BE2C (cell line): ENCODE data around the gene ZIK1.

Experiments
- DNase-seq: peaks from one replicate; pipeline ENCODE4 v3.0.0-alpha.2; 2020
- H3K27me3 ChIP-seq: fragments of 250-450 bp; sonication (Bioruptor Pico); 2 replicates; pipeline ENCODE4 v1.5.1; 2020; ENCODE audit warnings: mild to moderate bottlenecking
- H3K36me3 ChIP-seq: fragments of 250-450 bp; sonication (Bioruptor Pico); 2 replicates; pipeline ENCODE4 v1.5.1; 2020; ENCODE audit warnings: mild to moderate bottlenecking
- H3K4me1 ChIP-seq: fragments of 250-450 bp; sonication (Bioruptor Pico); 2 replicates; pipeline ENCODE4 v1.5.1; 2020
- H3K4me3 ChIP-seq: 2 replicates; pipeline ENCODE4 v1.5.1; 2011; ENCODE audit warnings: low read depth, low read length
- H3K9me3 ChIP-seq: fragments of 250-450 bp; sonication (Bioruptor Pico); 2 replicates; pipeline ENCODE4 v1.5.1; 2020
- TF ChIP-seq, protein P1 (sequence below): IDR thresholded peaks from 2 replicates; pipeline ENCODE4 v1.5.1; 2012; ENCODE audit warnings: mild to moderate bottlenecking, low read depth, low read length

ZIK1 gene

GRCh38 chr19:57599377-57599760 lies 15.4 kb downstream of the ZIK1 start:
- H3K4me3 ChIP-seq: peak overlapping the region; percentile 89

GRCh38 chr19:57599761-57600383 lies 15.9 kb downstream of the ZIK1 start, which contains the start of gene ZNF530:
TSS of gene ZNF530 (plus strand) at chr19:57599885. CDS start at chr19:57604346, 4,461 bp downstream.
- no peaks in the 10 kb centered on the region for H3K27me3 ChIP-seq
- H3K36me3 ChIP-seq: peaks cover 7% of the 10 kb centered on the region
- H3K9me3 ChIP-seq: no peaks in the 10 kb centered on the region; the same call in 1 of the 2 replicates
- H3K4me3 ChIP-seq: peak within 1 kb of the TSS; percentile 89
- TF ChIP-seq, protein P1, sequence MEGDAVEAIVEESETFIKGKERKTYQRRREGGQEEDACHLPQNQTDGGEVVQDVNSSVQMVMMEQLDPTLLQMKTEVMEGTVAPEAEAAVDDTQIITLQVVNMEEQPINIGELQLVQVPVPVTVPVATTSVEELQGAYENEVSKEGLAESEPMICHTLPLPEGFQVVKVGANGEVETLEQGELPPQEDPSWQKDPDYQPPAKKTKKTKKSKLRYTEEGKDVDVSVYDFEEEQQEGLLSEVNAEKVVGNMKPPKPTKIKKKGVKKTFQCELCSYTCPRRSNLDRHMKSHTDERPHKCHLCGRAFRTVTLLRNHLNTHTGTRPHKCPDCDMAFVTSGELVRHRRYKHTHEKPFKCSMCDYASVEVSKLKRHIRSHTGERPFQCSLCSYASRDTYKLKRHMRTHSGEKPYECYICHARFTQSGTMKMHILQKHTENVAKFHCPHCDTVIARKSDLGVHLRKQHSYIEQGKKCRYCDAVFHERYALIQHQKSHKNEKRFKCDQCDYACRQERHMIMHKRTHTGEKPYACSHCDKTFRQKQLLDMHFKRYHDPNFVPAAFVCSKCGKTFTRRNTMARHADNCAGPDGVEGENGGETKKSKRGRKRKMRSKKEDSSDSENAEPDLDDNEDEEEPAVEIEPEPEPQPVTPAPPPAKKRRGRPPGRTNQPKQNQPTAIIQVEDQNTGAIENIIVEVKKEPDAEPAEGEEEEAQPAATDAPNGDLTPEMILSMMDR: no peak
- H3K4me1 ChIP-seq: no peaks in the 10 kb centered on the region; the same call in 1 of the 2 replicates
- DNase-seq: peak; percentile 94

More at GRCh38 chr19:57599377-57599760, 15.4 kb downstream of the ZIK1 start:
- peaks cover 2% of the 10 kb centered on the region for H3K36me3 ChIP-seq
- no peaks in the 10 kb centered on the region; the same call in 1 of the 2 replicates for H3K9me3 ChIP-seq
- TF ChIP-seq, protein P1: no peak
- DNase-seq: no peak
- no peaks in the 10 kb centered on the region; the same call in 1 of the 2 replicates for H3K4me1 ChIP-seq
- no peaks in the 10 kb centered on the region for H3K27me3 ChIP-seq

DNA sequence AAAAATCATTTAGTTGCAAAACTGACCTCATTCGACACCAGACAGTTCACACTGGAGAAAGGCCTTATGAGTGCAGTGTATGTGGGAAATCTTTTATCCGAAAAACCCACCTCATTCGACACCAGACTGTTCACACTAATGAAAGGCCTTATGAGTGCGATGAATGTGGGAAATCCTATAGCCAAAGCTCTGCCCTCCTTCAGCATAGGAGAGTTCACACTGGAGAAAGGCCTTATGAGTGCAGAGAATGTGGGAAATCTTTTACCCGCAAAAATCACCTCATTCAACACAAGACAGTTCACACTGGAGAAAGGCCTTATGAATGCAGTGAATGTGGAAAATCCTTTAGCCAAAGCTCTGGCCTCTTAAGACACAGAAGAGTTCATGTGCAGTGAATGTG lies 23.0 kb downstream of the ZIK1 start:
- no peak for DNase-seq
- Histone ChIP-seq H3K27me3 (no peaks in the 10 kb centered on the region), H3K4me3 (no peak overlapping the region), H3K36me3 (peaks cover 34% of the 10 kb centered on the region), H3K9me3 (no peaks in the 10 kb centered on the region), H3K4me1 (no peaks in the 10 kb centered on the region)
- TF ChIP-seq, protein P1: no peak

DNA sequence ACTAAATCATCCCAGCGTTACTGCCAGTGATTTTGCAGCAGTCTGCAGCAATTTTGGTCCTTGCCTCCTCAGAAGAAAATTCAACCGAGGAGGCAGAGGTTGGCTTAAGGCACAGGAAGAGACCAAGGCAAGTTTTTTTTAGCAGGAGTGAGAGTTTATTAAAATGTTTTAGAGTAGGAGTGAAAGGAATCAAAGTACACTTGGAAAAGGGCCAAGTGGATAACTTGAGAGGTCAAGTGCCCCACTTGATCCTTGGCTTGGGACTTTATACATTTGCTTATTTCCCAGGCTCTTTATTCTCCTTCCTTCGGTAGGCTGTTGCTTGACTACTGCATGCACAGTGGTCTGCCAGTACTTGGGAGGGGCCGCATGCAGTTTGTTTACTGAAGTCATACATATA lies 27.2 kb downstream of the ZIK1 start:
- H3K27me3 ChIP-seq: no peaks in the 10 kb centered on the region
- peaks cover 26% of the 10 kb centered on the region for H3K36me3 ChIP-seq
- H3K4me1 ChIP-seq: no peaks in the 10 kb centered on the region; the same call in 1 of the 2 replicates
- H3K9me3 ChIP-seq: peaks cover 7% of the 10 kb centered on the region; the same call in 1 of the 2 replicates
- no peak for DNase-seq
- TF ChIP-seq, protein P1: no peak
- no peak overlapping the region for H3K4me3 ChIP-seq

DNA sequence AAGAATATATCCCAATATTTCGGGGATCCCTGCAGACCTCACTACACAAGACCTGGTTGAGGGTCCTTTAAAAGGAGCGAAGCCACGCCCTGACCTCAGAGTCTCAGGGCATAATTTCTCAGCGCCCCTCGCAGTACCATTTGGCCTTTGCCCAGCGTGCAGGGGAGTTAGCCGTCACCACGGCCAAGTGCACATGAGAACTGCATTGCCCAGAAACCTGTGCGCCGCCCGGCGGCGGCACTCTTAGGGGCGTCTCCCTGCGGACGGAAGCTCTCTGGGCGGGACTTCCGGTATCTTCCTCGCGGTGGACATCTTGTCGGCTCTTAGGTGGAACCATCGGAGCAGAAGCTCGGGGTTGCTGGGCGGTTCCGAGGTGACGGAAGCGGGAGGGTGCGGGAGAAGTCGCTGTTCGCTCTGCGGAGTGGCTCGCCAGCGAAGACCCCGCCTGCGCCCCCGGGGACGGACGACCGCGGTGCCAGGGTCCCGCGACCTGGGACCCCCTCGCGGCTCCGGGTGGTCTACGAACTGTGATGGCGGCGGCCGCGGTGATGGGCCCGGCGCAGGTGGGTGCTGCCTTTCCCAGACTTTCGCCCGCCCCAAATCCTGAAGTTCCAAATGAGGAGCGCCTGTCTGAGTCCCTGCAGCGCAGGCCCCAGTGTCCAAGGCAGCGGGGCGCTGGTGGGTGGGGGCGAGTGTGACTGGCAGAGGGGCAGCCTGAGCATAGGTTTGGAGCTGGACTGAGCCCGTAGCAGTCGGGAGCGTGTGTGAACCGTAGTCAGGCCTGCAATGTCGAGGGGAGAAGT lies 30.2 kb downstream of the ZIK1 start, which contains the start of gene ZNF134:
TSS of gene ZNF134 (plus strand) at position 302 of the 803 bp plus-strand sequence. CDS start 5,227 bp downstream, outside the sequence.
- no peaks in the 10 kb centered on the region; the same call in 1 of the 2 replicates for H3K4me1 ChIP-seq

More for the DNA sequence above, 30.2 kb downstream of the ZIK1 start, which contains the start of gene ZNF134:
- peaks cover 9% of the 10 kb centered on the region for H3K9me3 ChIP-seq
- H3K4me3 ChIP-seq: peak within 1 kb of the TSS; percentile 71
- no peaks in the 10 kb centered on the region for H3K27me3 ChIP-seq
- H3K36me3 ChIP-seq: peaks cover 42% of the 10 kb centered on the region
- DNase-seq: peak; percentile 95
- TF ChIP-seq, protein P1: peak; percentile 31
